T-helper 1 cell treated with Interleukin-12 subunit alpha and Interleukin-12 subunit beta and Interleukin-4 antibody, amounts not matched to agents 30 μg/mL and 1 μg/mL, for 36 hours (primary cell): ENCODE results near the gene RPL22.
"Not testable (repeated sequence)": the region's sequence is repeated elsewhere in the genome, so short reads cannot be mapped to it uniquely, and the experiment has no call there.

Experiments
- H3K27ac Mint-ChIP-seq: one replicate; pipeline ENCODE4 v1.8.0; 2021; ENCODE audit warnings: mild to moderate bottlenecking, mixed read lengths
- H3K27me3 Mint-ChIP-seq: one replicate; pipeline ENCODE4 v1.8.0; 2021; ENCODE audit warnings: low read depth, mixed read lengths
- H3K36me3 Mint-ChIP-seq: one replicate; pipeline ENCODE4 v1.8.0; 2021; ENCODE audit warnings: low read depth, mixed read lengths
- H3K4me1 Mint-ChIP-seq: one replicate; pipeline ENCODE4 v1.8.0; 2021; ENCODE audit warnings: low read depth, mixed read lengths
- H3K4me3 Mint-ChIP-seq: one replicate; pipeline ENCODE4 v1.8.0; 2021; ENCODE audit warnings: mild to moderate bottlenecking, moderate library complexity, mixed read lengths
- H3K9me3 Mint-ChIP-seq: one replicate; pipeline ENCODE4 v1.8.0; 2021; ENCODE audit warnings: mixed read lengths

The RPL22 gene

DNA sequence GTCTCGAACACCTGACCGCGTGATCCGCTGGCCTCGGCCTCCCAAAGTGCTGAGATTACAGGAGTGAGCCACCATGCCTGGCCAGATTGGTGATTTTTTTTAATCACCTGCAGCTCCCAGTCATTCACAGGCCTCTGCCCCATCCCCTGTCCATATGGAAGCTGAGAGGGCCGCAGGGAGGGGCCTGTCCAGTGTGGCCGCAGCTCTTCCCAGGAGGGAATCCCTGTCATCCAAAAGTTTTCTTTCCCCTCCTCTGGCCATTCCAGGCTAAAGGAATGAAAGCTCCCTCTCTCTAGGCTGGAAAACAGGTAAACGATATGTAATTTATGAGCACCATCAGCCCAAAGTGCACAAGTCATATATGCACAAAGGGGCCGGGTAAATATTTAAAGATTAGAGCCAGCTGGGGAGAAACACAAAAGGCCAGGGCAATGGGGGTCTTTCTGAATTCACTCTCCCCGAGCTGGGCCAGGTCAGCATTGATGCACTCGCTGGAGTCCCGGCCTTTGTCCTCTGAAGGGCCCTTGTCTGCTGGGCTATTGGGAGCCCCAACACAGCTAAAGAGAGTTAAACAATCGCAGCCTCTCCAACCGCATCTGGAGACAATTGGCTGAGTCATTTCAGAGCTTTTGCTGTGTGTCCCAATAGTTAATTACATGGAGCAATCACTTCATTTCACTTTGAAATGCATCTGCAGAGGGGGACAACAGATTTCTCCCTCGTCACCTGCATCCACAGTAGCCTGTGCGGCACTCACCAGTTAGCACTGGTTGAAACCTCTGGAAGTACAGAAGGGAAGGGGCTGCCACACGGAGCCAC, 40.8 kb upstream of the RPL22 start:
- Mint-ChIP-seq H3K27ac (no peak overlapping the region), H3K4me1 (peaks cover 9% of the 10 kb centered on the region), H3K9me3 (no peaks in the 10 kb centered on the region), H3K4me3 (no peak overlapping the region), H3K27me3 (peaks cover 46% of the 10 kb centered on the region), H3K36me3 (no peaks in the 10 kb centered on the region)

DNA sequence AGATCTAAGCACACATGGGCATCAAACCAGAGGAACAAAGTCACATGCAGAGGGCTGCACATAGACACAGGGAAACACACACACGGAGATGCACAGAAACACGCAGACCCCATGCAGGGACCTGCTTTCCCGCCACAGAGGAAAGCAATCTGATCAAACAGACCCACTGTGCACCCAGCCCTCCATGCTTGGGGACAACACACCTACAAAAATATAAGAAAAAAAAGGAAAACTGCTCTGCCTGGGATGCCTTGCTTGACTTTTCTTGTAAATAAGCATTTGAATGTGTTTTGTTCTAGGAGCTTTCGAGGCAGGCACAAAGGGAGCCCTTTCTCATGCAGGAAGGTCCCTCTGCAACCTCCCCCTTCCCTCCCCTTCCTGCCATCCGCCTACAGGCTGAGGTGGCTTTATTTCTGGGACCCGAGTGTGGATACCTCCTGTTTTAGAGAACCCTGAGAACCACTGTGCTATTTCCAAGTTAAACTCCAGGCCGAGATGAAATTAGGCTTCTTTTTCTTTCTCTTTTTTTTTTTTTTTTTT, 39.9 kb upstream of the RPL22 start:
- Mint-ChIP-seq H3K4me1 (peaks cover 15% of the 10 kb centered on the region), H3K36me3 (no peaks in the 10 kb centered on the region), H3K27me3 (peaks cover 42% of the 10 kb centered on the region), H3K9me3 (no peaks in the 10 kb centered on the region), H3K4me3 (no peak overlapping the region), H3K27ac (no peak overlapping the region)

DNA sequence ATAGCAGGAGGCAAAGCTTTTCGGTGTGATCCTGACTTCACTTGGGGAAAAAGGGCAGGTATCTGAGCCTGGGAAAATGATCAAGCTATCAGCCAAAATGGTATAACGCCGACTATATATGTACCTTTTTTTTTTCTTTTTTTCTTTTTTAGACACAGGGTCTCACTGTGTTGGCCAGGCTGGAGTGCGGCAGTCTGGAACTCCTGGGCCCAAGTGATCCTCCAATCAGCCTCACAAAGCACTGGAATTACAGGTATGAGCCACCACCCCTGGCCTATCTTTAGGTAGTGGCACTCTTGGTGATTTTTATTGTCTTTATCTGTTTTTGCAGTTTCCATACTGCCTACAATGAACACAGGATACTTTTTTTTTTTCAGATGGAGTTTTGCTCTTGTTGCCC, 37.7 kb upstream of the RPL22 start:
- Mint-ChIP-seq H3K9me3 (no peaks in the 10 kb centered on the region), H3K27ac (no peak overlapping the region), H3K4me3 (peak overlapping the region; percentile 37), H3K36me3 (peaks cover 10% of the 10 kb centered on the region), H3K27me3 (peaks cover 28% of the 10 kb centered on the region), H3K4me1 (peaks cover 21% of the 10 kb centered on the region)

DNA sequence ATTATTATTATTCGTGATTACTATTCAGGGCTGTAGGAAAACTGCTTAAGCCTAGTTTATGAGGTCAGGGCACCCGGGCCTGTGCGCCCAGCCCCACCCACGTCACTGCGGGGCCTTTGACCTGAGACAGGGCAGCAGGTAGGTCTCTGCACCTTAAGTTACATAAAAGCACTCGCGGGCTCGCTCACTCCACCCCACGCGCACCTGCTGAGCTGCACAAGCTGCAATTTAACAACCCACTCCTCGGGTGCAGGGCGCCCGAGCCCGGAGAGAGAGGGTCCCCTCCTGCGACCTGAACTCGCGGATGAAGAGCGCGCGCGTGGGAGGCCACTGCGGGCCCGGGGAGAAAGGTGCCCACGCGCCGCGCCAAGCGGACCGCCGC, 35.9 kb upstream of the RPL22 start:
- Mint-ChIP-seq H3K27ac (peak overlapping the region; percentile 77), H3K4me3 (peak overlapping the region; percentile 90)

DNA sequence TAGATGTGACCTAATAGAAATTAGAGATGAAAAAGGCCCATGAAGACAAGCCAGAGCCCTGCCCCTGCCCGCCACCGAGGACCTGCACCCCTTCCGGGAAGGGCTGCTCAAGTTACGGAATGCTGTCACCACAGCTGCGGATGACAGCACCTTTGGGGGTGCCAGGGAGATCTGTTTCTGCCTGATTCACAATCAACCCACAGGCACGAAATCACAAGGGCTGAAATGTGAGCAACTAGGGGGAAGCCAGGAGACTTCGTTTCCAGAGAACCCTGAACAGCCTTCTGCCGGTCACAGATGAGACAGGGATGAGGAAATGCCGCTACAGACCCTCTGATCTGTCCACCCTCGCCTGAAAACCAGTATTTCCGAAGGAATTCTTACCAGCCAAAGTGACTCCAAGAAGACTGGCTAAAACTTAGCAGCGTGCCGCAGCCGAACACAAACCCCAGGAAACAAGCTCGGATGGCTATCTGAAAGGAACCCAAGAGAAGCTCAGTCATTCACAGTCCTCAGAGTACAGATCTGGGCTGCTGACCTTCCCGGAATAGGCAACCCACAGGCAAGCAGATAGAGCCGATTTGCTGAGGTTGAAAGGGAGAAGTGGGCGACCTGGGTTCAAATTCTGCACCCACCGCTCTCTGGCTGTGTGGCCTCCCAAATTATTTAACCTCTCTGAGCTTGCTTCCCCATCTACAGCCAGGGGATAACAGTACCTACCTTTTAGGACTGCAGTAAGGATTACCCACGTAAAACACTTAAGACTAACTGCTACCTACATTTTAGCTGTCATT, 35.3 kb upstream of the RPL22 start:
- Mint-ChIP-seq H3K4me3 (peak overlapping the region; percentile 90), H3K27me3 (peaks cover 10% of the 10 kb centered on the region), H3K36me3 (peaks cover 13% of the 10 kb centered on the region), H3K4me1 (peaks cover 18% of the 10 kb centered on the region), H3K27ac (peak overlapping the region; percentile 77), H3K9me3 (no peaks in the 10 kb centered on the region)

More for the DNA sequence above, 35.9 kb upstream of the RPL22 start:
- Mint-ChIP-seq H3K36me3 (peaks cover 10% of the 10 kb centered on the region), H3K27me3 (peaks cover 16% of the 10 kb centered on the region), H3K9me3 (no peaks in the 10 kb centered on the region), H3K4me1 (peaks cover 18% of the 10 kb centered on the region)

DNA sequence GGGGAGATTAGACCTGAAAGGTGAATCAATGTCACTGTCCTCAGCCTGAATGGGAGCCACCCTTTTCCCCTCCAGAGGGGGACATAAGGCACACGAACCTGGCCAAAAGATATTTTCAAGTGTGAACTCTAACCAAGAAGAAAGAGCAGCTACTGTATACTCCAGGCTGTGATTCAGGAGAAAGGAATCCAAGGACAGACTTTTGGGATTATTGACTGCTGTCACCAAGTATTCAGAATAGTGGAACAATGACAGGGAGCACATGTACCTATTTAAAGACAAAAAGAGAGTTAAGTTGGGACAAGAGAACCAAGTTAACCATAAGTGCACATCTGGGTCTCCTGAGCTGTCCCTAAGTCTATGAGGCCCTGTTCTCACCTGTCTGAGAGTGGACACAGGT, 34.0 kb upstream of the RPL22 start:
- peak overlapping the region; percentile 42 for H3K4me3 Mint-ChIP-seq

DNA sequence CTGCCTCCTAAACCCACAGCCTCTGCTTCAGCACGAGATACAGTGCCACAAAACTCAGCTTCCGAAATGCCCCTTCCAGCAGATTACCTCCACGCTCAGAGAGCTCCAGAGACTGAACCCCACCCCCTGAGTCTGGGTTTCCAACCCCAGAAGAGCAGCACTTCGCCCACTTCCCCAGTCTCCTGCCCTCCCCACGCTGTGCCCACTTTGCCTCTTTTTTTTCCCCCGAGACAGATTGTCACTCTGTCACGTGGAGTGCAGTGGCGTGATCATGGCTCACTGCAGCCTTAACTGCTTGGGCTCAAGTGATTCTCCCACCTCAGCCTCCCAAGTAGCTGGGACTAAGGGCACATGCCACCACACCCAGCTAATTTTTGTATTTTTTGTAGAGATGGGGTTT, 26.3 kb upstream of the RPL22 start:
- peaks cover 29% of the 10 kb centered on the region for H3K36me3 Mint-ChIP-seq
- no peaks in the 10 kb centered on the region for H3K9me3 Mint-ChIP-seq
- H3K4me1 Mint-ChIP-seq: no peaks in the 10 kb centered on the region
- no peaks in the 10 kb centered on the region for H3K27me3 Mint-ChIP-seq
- H3K27ac Mint-ChIP-seq: no peak overlapping the region
- H3K4me3 Mint-ChIP-seq: no peak overlapping the region

More for the DNA sequence above, 34.0 kb upstream of the RPL22 start:
- Mint-ChIP-seq H3K27me3 (no peaks in the 10 kb centered on the region), H3K9me3 (no peaks in the 10 kb centered on the region), H3K27ac (no peak overlapping the region), H3K4me1 (peaks cover 12% of the 10 kb centered on the region), H3K36me3 (peaks cover 14% of the 10 kb centered on the region)

DNA sequence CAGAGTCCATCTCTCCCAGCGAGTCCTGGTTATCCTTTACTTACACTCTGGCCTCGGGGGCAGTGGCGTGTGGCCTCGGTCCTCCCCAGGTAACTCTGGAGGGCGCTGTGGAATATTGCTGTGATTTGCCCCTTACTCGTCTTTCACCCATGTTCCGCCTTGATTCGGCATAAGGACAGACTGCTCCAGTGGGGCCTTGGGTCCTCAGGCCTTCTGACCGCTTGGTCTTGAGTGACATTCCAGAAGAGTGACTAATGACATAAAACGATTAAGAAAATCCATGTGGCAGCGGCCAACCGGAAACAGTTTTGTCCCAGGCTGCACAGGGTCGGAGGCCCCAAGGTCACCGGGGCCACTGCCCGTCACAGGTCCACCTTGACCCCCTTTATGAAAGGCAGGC, 25.3 kb upstream of the RPL22 start:
- Mint-ChIP-seq H3K27me3 (no peaks in the 10 kb centered on the region), H3K4me3 (no peak overlapping the region), H3K4me1 (no peaks in the 10 kb centered on the region), H3K27ac (no peak overlapping the region), H3K9me3 (no peaks in the 10 kb centered on the region), H3K36me3 (peaks cover 26% of the 10 kb centered on the region)

DNA sequence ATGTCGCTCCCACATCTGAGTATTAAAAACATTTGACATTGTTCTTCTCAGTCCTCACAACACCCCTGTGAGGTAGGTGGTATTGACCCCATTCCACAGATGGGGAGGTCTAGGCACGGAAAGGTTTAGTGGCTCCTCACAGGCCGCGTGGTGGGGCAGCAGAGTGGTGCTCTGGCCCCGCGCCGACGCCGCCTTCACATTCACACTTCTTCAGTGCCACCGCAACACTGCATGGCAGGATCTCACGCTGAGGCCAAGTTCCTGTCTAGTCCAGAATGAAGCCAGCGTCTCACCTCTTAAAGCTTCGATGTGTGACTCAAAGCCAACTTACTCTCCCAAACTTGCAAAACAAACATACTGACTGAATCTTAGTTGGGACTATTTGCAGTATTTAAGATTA, 24.2 kb upstream of the RPL22 start:
- Mint-ChIP-seq H3K27me3 (no peaks in the 10 kb centered on the region), H3K9me3 (no peaks in the 10 kb centered on the region), H3K27ac (no peak overlapping the region), H3K4me3 (no peak overlapping the region), H3K36me3 (peaks cover 25% of the 10 kb centered on the region), H3K4me1 (peaks cover under 1% of the 10 kb centered on the region)

DNA sequence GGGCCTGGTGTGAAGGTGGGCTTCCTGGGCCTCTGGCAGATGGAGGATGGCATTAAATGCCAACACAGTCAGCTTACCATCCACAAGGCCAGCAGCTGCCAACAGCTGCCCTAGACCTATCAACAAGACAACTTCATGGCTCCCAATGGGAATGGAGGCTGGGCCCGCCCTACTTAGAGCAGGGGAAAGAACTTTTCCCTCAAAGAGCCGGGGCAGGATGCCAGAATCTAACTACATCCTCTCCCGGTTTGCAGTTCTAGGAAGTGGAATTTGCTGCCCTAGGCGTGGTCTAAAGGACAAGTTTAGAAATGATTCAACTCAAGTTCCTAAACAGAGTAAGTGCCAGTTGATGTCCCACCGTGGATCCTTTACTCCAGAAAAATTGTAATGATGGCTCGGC, 23.2 kb upstream of the RPL22 start:
- Mint-ChIP-seq H3K9me3 (no peaks in the 10 kb centered on the region), H3K27me3 (no peaks in the 10 kb centered on the region), H3K4me1 (peaks cover 2% of the 10 kb centered on the region), H3K36me3 (peaks cover 25% of the 10 kb centered on the region), H3K4me3 (no peak overlapping the region), H3K27ac (no peak overlapping the region)

DNA sequence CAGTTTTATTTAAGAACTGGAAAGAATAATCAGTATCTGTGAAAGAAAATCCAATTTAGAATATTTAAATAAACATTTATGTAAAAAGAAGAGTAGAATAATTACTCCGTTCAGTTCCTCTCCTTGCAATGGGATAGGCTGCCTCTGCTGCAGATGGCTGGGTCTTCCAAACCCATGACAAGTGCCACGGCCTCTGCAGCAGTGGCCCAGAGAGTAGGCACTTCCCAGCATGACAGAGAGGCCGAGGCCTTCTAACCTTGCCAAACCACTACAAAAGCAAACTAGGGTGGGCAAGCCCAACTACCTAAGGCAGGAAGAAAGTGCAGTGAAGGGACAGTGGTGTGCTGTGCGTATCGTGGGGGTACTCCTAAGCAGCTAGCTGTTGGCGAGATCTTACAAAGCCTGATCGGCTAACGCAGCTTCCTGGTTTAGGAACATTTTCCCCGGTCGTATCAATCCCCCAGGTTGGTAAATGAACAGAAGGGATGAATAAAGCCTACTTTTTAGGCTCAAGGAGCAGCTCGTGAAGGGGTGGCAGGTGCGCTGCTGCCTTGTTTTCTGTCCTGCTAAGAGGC, 21.9 kb upstream of the RPL22 start:
- Mint-ChIP-seq H3K4me1 (peaks cover 2% of the 10 kb centered on the region), H3K27ac (no peak overlapping the region), H3K36me3 (peaks cover 20% of the 10 kb centered on the region), H3K4me3 (no peak overlapping the region), H3K27me3 (no peaks in the 10 kb centered on the region), H3K9me3 (no peaks in the 10 kb centered on the region)

DNA sequence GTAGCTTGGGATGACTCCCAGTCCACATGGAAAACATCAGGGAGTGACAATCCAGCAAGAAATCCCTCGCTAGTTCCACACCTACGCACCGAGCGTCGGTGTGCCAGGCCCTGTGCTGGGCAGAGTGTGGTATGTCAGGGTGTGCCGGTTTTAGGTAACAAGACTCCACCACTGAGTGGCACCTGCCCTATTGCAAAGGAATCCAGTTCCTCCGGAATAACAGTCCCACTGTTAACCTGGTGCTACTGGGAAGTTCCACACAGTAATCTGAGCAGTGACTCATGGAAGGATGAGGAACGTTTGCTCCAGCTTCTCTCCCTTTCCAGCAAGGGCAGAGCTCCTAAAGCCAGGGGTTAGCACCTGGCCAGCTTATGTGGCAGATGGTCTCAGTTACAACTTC, 20.8 kb upstream of the RPL22 start:
- Mint-ChIP-seq H3K4me3 (no peak overlapping the region), H3K27ac (no peak overlapping the region), H3K9me3 (no peaks in the 10 kb centered on the region), H3K27me3 (no peaks in the 10 kb centered on the region), H3K4me1 (peaks cover 6% of the 10 kb centered on the region), H3K36me3 (peaks cover 17% of the 10 kb centered on the region)

DNA sequence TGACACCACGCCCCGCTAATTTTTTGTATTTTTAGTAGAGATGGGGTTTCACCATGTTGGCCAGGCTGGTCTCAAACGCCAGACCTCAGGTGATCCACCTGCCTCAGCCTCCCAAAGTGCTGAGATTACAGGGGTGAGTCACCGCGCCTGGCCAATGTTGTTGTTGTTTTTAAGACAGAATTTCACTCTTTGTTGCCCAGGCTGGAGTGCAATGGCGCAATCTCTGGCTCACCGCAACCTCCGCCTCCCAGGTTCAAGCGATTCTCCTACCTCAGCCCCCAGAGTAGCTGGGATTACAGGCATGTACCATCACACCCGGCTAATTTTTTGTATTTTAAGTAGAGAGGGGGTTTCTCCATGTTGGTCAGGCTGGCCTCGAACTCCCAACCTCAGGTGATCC, 20.2 kb upstream of the RPL22 start:
- not testable (repeated sequence) for H3K4me1 Mint-ChIP-seq, H3K27me3 Mint-ChIP-seq, H3K9me3 Mint-ChIP-seq, H3K27ac Mint-ChIP-seq, H3K4me3 Mint-ChIP-seq
- H3K36me3 Mint-ChIP-seq: peaks cover 17% of the 10 kb centered on the region

DNA sequence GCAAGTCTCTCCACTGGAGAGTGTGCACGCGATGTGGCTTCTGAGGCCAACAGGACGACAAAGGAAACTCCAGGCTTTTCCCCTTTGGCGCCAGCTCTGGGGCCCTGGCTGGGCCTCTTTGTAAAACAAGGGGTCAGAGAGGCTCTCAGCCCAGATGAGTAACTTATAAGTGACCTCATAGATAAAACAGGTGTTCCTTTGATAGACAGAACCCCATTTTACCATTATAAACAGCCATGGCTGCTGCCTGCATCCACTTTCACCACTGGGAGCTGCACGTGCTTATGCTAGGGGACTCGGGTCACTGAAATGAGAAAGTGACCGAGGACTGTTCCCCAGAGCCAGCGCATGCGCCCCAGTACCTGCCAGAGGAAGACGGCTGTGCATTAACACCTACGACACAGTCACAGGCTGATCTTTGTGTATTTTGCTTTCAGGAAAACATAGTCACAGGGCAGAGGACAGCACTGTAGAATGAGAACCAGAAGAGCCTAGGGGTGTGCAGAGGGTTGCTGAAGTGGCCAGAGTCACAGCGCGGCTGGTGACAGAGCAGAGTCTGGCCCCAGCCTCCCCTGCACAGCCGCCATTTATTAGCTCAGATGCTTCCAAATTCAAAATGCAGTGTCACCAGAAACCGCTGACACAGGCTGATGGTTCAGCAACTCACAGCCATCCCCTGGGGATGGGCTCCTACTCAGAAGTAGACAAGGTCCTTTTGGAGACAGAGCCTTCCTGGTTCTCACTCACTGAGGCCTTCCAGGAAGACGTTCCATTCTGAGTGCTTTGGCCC, 19.2 kb upstream of the RPL22 start:
- H3K27me3 Mint-ChIP-seq: no peaks in the 10 kb centered on the region
- peaks cover 11% of the 10 kb centered on the region for H3K36me3 Mint-ChIP-seq
- peaks cover 6% of the 10 kb centered on the region for H3K4me1 Mint-ChIP-seq
- no peak overlapping the region for H3K27ac Mint-ChIP-seq
- no peaks in the 10 kb centered on the region for H3K9me3 Mint-ChIP-seq
- H3K4me3 Mint-ChIP-seq: no peak overlapping the region
